Lower leg skin (tissue), 3 donors: ENCODE measurements around the gene ANKH.

Experiments
- CTCF ChIP-seq, 3 donors: fragments of 450-650 bp; IDR thresholded peaks; one replicate each; pipeline ENCODE4 v1.5.1; 2016; ENCODE audit warnings: antibody characterized with exemption in 3 of 3, mild to moderate bottlenecking in 3 of 3, moderate library complexity in 2 of 3
- POLR2A ChIP-seq, 2 donors: fragments of 450-650 bp; IDR thresholded peaks; one replicate each; pipeline ENCODE4 v1.6.1; 2016 to 2017; ENCODE audit warnings: antibody characterized with exemption in 2 of 2, mild to moderate bottlenecking in 1 of 2, moderate library complexity in 1 of 2

GRCh38 chr5:14908172-14908571 is 36.6 kb upstream of the ANKH start:
- TF ChIP-seq POLR2A (IDR thresholded peaks at IDR 0.05) (no peak), CTCF (IDR thresholded peaks at IDR 0.05) (no peak)
